Measurements from ENCODE around the gene IPMK.

The IPMK gene

GRCh38 chr10:58180666-58181065 is 87.0 kb downstream of the IPMK start:
- TF ChIP-seq MAX (IDR thresholded peaks at IDR 0.05; ENCODE audit: low read depth, low read length) (no peak), POLR2A (IDR thresholded peaks at IDR 0.05; ENCODE audit: extremely low read depth, insufficient read length) (no peak), MYC (IDR thresholded peaks at IDR 0.05; ENCODE audit: low read depth, low read length) (no peak), CTCF (IDR thresholded peaks at IDR 0.05; ENCODE audit: low read depth, low read length) (no peak)
- no peak for DNase-seq (ENCODE audit: low read depth)
- no peak overlapping the region for H3K4me3 ChIP-seq (ENCODE audit: low read depth, low read length)

GRCh38 chr10:58179238-58179637 is 88.5 kb downstream of the IPMK start:
- H3K4me3 ChIP-seq (ENCODE audit: low read depth, low read length): no peak overlapping the region
- no peak for DNase-seq (ENCODE audit: low read depth)
- TF ChIP-seq CTCF (IDR thresholded peaks at IDR 0.05; ENCODE audit: low read depth, low read length): no peak
- no peak for TF ChIP-seq MAX (IDR thresholded peaks at IDR 0.05; ENCODE audit: low read depth, low read length)
- TF ChIP-seq MYC (IDR thresholded peaks at IDR 0.05; ENCODE audit: low read depth, low read length): no peak
- no peak for TF ChIP-seq POLR2A (IDR thresholded peaks at IDR 0.05; ENCODE audit: extremely low read depth, insufficient read length)

- DNase-seq (ENCODE audit: low read depth): no peak
- no peak for TF ChIP-seq POLR2A (IDR thresholded peaks at IDR 0.05; ENCODE audit: extremely low read depth, insufficient read length)
- no peak for TF ChIP-seq MYC (IDR thresholded peaks at IDR 0.05; ENCODE audit: low read depth, low read length)
- no peak for TF ChIP-seq MAX (IDR thresholded peaks at IDR 0.05; ENCODE audit: low read depth, low read length)
- TF ChIP-seq CTCF (IDR thresholded peaks at IDR 0.05; ENCODE audit: low read depth, low read length): no peak
- no peak overlapping the region for H3K4me3 ChIP-seq (ENCODE audit: low read depth, low read length)
These were observed 88.9 kb downstream of the IPMK start for GRCh38 chr10:58178811-58179210.

- no peak overlapping the region for H3K4me3 ChIP-seq (ENCODE audit: low read depth, low read length)
- peak; percentile 41 for DNase-seq (ENCODE audit: low read depth)
- TF ChIP-seq CTCF (IDR thresholded peaks at IDR 0.05; ENCODE audit: low read depth, low read length): peak; percentile 21
- TF ChIP-seq MYC (IDR thresholded peaks at IDR 0.05; ENCODE audit: low read depth, low read length): no peak
These were observed 90.2 kb downstream of the IPMK start for GRCh38 chr10:58177362-58177947.

- no peak for TF ChIP-seq MAX (IDR thresholded peaks at IDR 0.05; ENCODE audit: low read depth, low read length)
- TF ChIP-seq POLR2A (IDR thresholded peaks at IDR 0.05; ENCODE audit: extremely low read depth, insufficient read length): no peak
- no peak for TF ChIP-seq MYC (IDR thresholded peaks at IDR 0.05; ENCODE audit: low read depth, low read length)
- no peak for TF ChIP-seq CTCF (IDR thresholded peaks at IDR 0.05; ENCODE audit: low read depth, low read length)
- no peak overlapping the region for H3K4me3 ChIP-seq (ENCODE audit: low read depth, low read length)
- DNase-seq (ENCODE audit: low read depth): peak; percentile 22
These were observed 91.4 kb downstream of the IPMK start for GRCh38 chr10:58175990-58176900.

Measured in NB4 (cell line).